OCI-M2 (cell line): Measurements from ENCODE around the gene GASK1B.

ENCODE experiments used
- DNase-seq: peaks from one replicate; lab custom pipeline; 2025; ENCODE audit not compliant: unreplicated experiment; lab: John Stamatoyannopoulos, UW

GASK1B gene

DNA sequence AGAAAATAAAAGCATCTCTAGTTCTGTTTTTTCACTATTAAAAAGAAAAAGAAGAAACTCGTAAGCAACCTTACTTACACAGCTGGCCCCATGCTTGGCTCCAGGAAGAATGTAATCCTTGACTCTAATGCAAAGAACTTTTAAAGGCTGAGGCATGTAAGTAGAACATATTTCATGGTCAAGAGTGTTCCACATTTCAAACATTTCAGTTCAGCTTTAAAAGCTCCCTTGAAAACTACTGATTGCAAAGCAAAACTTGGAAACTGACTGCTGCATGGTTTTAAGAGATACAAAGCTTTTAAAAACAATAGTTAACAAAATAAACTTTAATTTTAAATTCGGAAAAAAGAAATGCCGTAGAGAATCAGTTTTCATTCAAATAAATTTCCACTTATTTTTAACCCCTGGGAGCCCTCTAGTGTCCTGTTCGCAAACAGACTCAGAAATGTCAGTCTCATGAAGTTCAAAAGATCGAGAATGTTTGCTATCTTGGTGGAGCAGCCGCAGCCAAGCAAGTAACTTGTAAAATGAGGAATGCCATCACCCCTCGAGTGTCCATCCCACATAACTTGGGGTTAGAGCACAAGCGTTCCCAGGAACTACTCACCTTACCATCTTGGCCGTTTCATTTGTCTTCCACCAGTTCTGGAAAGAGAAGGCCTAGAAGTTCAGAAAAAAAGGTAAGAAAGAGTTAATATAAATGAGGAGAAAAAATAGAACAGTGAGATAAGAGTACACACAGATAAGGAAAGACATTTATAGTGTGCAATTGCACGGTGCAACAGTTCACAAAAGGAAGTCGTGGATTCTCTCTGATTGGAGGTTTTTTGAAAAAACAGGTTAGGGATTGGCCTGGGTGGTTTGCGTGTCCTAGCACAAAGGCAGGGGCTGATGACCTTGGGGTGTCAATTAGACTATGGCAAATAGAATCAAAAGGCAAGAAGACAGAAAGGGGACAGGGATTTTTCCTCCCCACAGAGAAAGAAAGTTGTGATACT is at the start of gene GASK1B:
GASK1B (minus strand) TSS at position 765 of the 998 bp plus-strand sequence. CDS start 1,650 bp downstream, outside the sequence.
- peak; percentile 47 for DNase-seq

DNA sequence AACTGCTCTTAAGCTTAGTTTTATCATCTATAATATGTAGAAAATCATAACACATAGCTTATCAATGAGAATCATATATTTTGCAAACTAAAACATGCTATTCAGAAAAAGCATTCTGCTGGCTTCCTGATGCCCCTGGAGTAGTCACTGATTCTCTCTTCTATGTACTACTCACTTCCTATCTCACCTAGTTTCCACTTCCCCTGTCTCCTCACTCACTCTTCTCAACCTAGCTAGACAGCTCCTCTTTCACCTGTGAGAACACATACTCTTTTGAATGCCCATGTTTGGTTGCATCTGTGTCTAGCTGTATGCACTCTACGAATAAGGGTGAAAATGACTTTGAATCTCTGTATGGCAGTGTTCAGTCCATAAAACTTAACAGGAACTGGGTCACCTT is 46.8 kb upstream of the GASK1B start:
- no peak for DNase-seq

GRCh38 chr4:158217763-158218162 is 44.9 kb upstream of the GASK1B start:
- DNase-seq: no peak

DNA sequence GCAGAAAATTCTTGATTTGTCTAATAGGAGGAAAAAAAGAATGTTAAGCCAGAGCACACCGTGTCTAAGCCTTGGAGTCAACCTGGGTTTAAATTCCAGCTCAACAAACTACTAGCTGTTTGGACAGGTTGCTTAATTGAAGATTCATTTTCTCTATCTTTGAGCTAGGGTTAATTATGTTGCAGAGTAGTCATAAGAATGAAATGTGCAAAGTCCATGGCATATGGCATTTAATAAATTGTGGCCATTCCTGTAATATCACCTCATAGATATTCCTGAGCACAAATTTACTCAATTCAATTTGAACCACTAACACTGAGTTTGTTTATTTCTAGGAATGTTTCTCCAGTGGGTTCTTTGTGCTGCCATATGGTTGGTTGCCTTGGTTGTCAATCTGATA is 42.0 kb upstream of the GASK1B start:
- no peak for DNase-seq

DNA sequence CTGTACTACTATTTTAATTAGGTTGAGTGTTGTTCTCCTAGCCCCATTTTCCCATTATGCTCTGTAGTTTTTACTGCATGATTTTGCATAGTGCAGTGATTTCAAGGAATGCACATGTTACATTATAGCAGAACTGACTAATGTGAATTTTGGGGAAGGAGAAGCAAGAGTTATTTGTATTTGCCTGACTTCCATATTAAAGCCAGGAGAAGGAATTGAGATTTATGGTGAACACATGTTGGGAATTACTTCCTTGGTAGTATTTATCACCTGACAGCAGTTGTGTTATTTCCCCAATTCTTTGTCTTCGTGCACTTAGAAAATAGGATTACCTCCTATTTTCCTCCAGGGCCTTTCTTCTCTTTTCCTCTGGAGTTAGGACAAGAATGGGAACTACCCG is 40.6 kb upstream of the GASK1B start:
- no peak for DNase-seq

DNA sequence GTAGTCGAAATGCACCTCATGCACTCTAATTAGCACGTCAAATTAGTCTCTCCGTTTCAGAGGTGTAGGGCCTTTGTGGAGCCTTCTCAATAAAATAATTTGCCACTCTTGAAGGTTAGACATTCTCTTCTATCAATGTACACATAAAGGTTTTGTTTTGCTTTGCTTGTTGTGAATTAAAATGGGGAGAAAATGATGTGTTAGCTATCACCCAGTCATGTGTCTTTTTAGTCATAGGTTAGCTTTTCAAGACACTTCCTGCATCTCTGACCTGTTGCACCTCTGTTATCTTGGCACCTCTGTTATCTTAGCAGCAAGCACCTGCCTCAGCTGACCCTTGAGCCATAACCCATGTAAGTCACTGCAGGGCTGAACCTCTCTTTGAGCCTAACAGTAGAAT is 38.4 kb upstream of the GASK1B start:
- no peak for DNase-seq

DNA sequence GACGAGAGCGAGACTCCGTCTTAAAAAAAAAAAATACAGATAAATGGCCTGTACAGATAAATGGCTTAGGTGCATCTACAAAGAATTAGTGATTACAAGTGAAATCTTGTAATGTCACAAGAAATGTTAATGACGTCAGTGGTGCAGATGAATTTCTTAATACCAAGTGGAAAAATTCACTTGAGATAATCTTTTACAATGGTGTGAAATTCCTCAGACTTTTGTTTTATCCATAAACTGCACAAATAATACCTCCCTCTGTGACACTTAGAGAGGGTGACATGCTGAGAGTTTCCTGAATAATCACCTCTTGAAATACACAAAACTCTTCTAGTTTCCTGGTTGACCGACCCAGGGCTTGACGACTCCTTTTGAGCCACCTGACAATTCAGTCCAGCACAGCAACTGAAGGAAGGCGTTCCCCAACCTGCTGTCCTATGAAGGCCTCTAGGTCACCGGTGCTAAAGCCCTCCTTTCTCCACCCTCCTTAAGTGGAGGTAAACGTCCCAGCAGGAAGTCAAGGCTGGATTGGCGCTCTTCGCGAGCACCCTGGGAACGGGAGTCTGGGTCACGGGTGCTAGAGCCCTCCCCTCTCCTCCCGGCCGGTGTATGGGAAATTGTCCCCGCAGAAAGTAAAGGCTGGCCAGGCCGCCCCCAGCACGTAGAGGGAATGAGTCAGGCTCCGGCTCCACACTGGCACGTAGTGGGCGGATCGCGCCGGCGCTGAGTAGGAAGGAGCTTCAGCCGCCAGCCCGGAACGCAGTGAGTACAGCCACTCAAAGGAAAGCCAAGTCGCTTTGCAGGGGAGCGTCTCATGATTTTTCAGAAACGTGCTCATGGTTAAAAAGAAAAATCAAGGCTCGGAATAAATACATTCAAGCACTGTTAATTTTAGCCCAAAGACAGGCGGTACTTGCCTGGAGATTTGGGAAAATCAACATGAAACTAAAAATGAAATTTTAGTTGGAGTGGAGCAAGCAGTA is 37.3 kb upstream of the GASK1B start, which contains the start of gene TMEM144:
TMEM144 (plus strand) TSS at position 662 of the 983 bp plus-strand sequence. CDS start 2,182 bp downstream, outside the sequence.
- DNase-seq: peak; percentile 30

DNA sequence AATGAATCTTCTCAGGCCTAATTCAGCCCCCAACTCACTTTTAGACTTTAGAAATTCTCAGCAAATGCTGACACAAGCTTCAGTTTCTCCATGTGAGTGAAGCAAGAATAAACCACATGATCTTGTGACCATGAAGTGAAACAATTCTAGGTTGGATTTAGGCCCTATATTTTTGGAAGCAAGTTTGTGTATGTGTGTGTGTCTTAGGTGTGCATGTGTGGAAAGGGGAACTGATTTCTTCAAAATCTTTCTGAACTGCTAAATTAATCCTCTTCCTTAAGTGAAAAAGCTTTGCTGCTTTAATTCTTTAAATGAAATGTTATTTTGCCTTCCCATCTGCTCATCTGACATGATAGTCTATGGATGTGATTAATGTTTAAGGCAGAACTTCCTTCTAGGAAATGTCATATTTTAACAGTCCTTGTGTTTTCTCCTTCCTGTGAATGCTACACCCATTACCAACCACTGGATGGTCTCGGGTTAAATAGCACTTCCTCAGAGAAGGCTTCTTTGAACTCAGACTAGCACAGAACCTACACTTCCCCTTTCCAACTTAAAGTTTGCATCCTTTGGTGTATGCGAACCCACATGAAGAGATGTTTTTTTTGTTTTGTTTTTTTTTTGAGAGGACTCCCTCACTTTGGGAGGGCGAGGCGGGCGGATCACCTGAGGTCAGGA is 36.3 kb upstream of the GASK1B start:
- no peak for DNase-seq

DNA sequence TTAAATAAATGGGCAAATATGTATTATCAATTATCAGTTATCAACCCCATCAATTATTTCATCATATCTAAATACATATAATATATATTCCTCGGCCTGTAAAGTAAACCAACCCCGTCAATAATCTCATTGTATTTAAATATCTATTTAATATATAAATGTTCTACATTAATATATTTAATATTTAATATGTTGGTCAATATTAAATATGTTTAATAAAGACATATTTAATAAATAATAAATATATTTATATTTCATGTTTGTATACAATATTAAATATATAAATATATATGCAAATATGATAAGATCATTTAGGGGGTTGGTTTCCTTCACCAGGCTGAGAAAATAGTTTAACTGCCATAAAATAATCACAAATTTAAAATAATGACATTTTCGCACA is 31.1 kb upstream of the GASK1B start:
- no peak for DNase-seq

DNA sequence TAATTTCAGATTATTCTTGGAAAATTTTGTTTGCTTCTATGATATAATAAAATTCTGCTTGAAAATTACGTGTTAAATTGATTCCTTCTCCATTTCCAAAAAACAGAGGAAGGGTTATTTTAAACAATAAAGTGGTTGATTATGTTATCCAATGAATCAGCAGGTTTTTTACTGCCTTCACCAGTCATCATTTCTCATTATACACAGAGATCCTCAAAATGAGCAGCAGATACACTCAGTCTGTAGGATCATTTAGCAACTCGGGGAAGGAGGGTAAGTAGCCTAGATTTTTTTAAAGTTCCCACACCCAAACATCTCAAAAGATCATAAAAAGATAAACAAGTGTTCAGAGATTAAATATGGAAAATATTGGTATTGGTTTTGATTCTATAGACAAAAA is 30.6 kb upstream of the GASK1B start:
- no peak for DNase-seq

DNA sequence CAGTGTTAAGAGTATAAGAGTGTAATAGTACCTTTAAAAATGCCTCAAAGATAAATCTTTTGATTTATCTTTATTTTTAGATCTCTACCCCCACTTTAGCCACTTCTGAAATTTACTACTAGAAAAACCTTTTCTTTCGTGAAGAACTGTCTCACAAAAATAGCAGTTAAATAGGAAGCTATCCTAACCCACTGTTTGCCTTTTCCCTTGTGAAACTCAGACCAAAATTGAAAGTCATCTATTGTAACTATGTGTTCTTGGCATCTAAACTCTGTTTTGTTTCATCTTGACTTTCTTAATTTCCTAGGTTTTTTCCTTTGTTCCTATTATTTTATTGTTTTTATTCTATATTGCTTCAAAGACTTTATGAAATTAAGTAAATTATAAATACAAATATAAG is 29.7 kb upstream of the GASK1B start:
- DNase-seq: no peak

- DNase-seq: no peak
Measured at GRCh38 chr4:158201876-158202275, 29.1 kb upstream of the GASK1B start.

GRCh38 chr4:158201322-158201721 is 28.5 kb upstream of the GASK1B start:
- DNase-seq: no peak

- no peak for DNase-seq
Measured at GRCh38 chr4:158200214-158200613, 27.4 kb upstream of the GASK1B start.

- DNase-seq: no peak
Measured at GRCh38 chr4:158197194-158197776, 24.5 kb upstream of the GASK1B start.

GRCh38 chr4:158195297-158195696 is 22.5 kb upstream of the GASK1B start:
- no peak for DNase-seq

DNA sequence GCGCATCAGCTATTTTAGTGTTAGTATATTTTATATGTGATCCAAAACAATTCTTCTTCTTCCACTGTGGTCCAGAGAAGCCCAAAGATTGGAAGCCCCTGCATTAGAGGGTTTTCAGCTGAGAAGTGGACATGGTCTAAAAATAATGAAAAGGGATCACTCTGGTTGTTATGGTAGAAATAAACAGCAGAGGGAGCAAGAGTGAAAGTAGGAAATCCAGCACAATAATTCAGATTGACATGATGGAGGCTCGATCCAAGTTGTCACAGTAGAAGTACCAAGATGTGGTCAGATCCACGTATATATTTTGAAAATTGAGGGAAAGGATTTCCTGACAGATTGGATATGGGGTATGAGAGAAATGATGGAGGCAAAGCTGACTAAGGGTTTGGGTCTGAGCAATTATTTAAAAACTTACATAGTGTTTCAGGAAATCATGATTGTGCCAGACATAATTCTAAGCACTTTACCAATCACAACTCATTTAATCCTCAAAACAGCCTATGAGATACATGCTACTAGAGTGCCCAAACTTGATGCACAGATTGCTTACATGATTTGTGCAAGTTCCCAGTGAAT is 20.4 kb upstream of the GASK1B start:
- DNase-seq: no peak

DNA sequence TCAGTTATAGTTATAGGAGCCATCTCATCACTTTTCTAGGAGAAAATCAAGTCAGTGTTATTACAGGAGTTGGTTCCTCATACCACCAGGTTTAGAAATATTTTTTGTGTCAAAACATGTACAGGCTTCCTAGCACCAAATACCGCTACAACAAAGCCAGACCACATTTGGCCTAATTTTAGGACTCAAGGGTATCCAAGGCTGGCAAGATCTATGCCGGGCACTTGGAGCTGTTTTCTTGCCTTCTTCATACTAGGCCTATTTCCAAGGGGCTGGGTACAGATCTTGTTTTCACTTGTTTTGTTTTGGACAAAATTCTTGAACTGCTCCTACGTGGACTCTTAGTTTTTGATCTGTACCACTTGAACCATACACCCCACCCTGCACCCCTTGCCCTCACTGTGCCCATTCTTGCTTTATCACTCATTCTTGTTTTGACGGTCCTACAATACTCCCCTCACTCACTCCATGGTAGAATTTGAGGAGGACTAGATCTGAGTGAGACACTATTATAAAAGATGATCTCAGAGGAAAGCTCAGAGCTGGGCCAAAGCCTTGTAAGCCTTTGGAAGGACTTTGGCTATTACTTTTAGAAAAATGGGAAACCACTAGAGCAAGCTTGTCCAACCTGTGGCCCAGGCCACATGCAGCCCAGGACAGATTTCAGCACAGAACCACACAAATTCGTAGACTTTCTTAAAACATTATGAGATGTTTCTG is 19.8 kb upstream of the GASK1B start:
- DNase-seq: no peak

DNA sequence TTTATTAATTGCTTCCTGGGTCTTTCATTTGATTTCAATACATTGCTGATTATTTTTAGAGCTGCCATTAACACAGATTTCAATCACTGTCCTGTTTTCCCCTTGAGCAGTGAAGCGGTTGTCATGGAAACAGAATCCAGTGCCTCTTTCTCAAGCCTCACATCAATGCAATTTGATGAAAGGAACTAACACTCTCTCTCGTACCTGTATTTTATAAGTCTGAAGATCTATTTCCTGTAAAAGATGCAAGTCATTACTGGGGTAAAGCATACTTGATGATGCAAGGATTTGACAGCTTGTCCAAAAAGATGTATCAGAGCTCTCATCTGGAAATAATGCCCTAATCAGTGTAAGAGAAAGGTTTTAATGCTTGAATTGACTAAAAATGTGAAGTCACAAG is 17.9 kb upstream of the GASK1B start:
- DNase-seq: no peak
